Urinary bladder (tissue), 4 donors: ENCODE results near the gene DKKL1. TPM values are rescaled to one million over a fixed set of nuclear protein-coding genes. Genes with fewer than 3 reads are reported as not detected.

Experiments used
- DNase-seq: peaks from one replicate; pipeline ENCODE4 v3.0.0-alpha.2; 2015; ENCODE audit errors: extremely low spot score
- H3K27ac ChIP-seq: one replicate; pipeline ENCODE4 v1.5.1; 2013; ENCODE audit warnings: low read depth, mild to moderate bottlenecking, moderate library complexity
- H3K36me3 ChIP-seq: one replicate; pipeline ENCODE4 v1.6.1; 2013; ENCODE audit warnings: mild to moderate bottlenecking, moderate library complexity; ENCODE audit not compliant: insufficient read depth
- H3K4me1 ChIP-seq: one replicate; pipeline ENCODE4 v1.6.1; 2013; ENCODE audit warnings: mild to moderate bottlenecking, moderate library complexity; ENCODE audit not compliant: insufficient read depth
- H3K4me3 ChIP-seq: one replicate; pipeline ENCODE4 v1.5.1; 2013; ENCODE audit warnings: low read depth, low read length
- WGBS: extraction: QIAGEN DNeasy Blood & Tissue Kit; methylation state at CpG from one replicate; pipeline ENCODE4 v1.1.7; 2013; 5-methylcytosine and 5-hydroxymethylcytosine counted together
- polyA plus RNA-seq: library from polyadenylated mRNA; stranded (reverse); fragments of 200-250 nt; gene quantifications from one replicate; pipeline ENCODE4 v1.2.3, GENCODE V29; 2013
- total RNA-seq: library from RNA; depleted of rRNA; stranded (reverse); fragments of >200 nt; gene quantifications from one replicate; pipeline ENCODE4 v1.2.3, GENCODE V29; 2014
- donor health status: healthy with polysubstance abuse.
- donor health status: healthy.

The DKKL1 gene
- total and polyA plus RNA-seq, 2 donors: 0.46 TPM; not detected in 1

DNA sequence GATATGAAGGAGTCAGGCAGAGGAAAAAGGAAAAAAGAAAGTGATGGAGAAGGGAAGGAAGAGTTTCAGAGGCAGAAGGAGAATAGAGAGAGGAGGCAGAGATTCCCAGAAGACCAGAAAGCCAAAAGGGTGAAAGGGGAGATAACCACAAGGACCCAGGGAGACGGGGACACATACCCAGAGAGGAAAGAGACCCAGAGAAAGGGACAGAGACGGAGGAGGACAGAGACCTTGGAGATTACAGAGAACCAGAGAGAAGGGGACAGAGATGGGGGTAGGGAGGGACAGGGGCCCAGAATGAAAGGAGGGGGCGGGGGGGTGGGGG is 58.2 kb downstream of the DKKL1 start:
- H3K4me3 ChIP-seq: no peak overlapping the region
- H3K36me3 ChIP-seq: no peaks in the 10 kb centered on the region
- no peaks in the 10 kb centered on the region for H3K4me1 ChIP-seq
- H3K27ac ChIP-seq: no peak overlapping the region
- 25% methylated on average over 3 of the region's 3 CpGs for WGBS
- no peak for DNase-seq

DNA sequence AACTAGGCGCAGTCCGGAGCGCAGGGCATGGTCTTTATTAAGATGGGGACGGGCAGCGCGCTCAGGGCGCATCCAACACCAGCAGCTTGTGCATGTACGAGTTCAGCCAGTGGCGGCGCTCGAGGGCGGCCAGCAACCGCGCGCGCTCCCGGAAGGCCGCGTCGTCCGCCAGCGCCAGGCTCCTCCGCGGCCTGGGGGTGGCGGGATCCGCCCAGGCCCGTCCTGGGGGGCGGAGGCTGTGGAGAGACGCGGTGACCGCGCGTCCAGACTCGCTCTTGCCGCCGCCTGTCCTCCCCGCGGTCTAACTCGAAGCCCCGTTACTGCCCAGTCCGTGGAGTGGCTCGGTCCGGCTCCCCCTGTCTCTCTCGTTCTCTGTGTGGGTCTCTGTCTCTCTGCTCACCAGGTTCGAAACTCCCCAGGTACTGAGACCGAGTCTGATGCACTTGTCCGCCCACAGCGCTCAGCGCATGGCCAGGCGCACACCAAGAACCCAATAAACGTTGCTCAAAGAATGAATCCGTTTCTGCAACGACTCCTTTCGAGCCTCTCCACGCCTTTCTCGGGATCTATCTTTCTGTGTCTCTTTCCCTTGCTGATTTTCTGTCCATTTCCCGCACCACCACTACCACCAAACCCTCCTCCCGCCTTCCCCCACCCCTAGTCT is 58.9 kb downstream of the DKKL1 start:
- peak overlapping the region; percentile 3 for H3K4me3 ChIP-seq
- H3K4me1 ChIP-seq: no peaks in the 10 kb centered on the region
- DNase-seq: no peak
- WGBS: 2% methylated on average over 58 of the region's 58 CpGs
- H3K27ac ChIP-seq: no peak overlapping the region
- no peaks in the 10 kb centered on the region for H3K36me3 ChIP-seq

DNA sequence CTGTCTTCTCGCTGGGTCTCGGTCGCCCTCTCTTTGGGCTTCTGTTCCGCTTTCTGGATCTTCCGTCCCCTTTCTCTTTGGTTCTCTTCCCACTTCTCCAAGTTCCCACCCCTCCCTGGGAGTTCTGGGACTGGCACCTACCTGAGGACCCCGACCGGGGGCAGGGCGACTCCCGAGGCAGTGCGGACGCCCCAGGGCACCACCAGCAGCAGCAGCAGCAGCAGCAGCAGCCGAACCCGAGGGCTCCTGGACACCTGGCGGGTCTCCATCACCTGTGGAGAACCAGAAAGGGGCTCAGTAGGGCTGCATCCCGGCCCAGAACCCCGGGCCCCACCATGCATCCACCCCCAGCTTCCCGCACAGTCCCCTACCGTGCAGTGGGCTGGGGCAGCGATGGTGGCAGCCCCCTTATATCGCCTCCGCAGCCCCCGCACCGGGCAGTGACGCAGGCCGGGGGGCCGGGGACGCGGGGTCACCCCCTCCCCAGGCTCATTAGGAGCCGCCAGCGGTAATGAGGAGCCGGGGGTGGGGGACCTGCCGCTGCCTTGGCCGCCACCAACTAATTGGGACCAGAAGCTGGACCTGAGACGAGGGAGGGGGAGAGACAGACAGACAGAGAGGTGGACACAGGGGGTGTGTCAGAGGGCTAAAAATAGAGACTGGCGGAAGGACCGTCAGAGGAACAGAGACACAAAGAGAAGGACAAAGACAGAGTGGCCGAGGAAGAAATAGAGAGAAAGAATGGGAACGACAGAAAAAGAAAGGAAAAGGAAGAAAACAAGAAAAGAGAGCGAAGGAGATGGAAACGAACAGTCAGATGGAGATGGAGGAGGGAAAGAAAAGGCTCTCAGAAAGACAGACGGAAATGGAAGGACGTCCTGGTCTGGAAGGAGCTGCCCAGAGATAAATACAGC is 59.7 kb downstream of the DKKL1 start, which contains the start of gene PTH2:
TSS of gene PTH2 (minus strand) at position 371 of the 914 bp plus-strand sequence. CDS start at position 269, 102 bp downstream.
- Histone ChIP-seq H3K36me3 (no peaks in the 10 kb centered on the region), H3K4me3 (peak within 1 kb of the TSS; percentile 3), H3K4me1 (peaks cover 1% of the 10 kb centered on the region), H3K27ac (no peak within 1 kb of the TSS)
- no peak for DNase-seq
- WGBS: 6% methylated on average over 42 of the region's 42 CpGs

DNA sequence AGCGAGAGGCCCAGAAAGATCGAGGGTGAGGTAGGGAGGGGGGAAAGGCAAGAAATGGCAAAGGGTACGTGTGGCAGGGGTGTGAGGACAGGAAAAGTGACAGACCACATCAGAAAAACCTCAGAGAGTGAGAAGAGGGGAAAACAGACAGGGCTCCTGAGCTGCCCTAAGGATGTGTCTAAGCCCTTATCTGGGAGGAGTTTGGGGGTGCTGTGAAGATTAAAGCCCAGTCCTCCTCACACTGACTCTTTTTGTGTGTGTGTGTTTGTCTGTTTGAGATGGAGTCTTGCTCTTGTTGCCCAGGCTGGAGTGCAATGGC is 60.3 kb downstream of the DKKL1 start:
- 8% methylated on average over 3 of the region's 3 CpGs for WGBS
- Histone ChIP-seq H3K27ac (no peak overlapping the region), H3K36me3 (no peaks in the 10 kb centered on the region), H3K4me3 (no peak overlapping the region), H3K4me1 (peaks cover 1% of the 10 kb centered on the region)
- no peak for DNase-seq

Other genes starting within 250 kb of the DKKL1 start
- gene LIN7B, start 249.5 kb upstream of the DKKL1 start, total RNA-seq: 4.7 TPM
- gene LIN7B, start 249.5 kb upstream of the DKKL1 start, polyA plus RNA-seq: 18.5 TPM
- gene C19orf73, start 244.7 kb upstream of the DKKL1 start, total RNA-seq: not detected
- gene C19orf73, start 244.7 kb upstream of the DKKL1 start, polyA plus RNA-seq: 1.6 TPM
- 5.2 TPM for gene PPFIA3, start 244.3 kb upstream of the DKKL1 start, total RNA-seq
- gene PPFIA3, start 244.3 kb upstream of the DKKL1 start, polyA plus RNA-seq: 12.2 TPM
- 5.2 TPM for gene HRC, start 208.5 kb upstream of the DKKL1 start, total RNA-seq
- 3.8 TPM for gene HRC, start 208.5 kb upstream of the DKKL1 start, polyA plus RNA-seq
- 18.0 TPM for gene TRPM4, start 206.1 kb upstream of the DKKL1 start, total RNA-seq
- 18.8 TPM for gene TRPM4, start 206.1 kb upstream of the DKKL1 start, polyA plus RNA-seq
- gene SLC6A16, start 38.7 kb upstream of the DKKL1 start, total RNA-seq: 0.26 TPM
- 2.0 TPM for gene SLC6A16, start 38.7 kb upstream of the DKKL1 start, polyA plus RNA-seq
- gene CD37, start 28.5 kb upstream of the DKKL1 start, total RNA-seq: 6.5 TPM
- gene CD37, start 28.5 kb upstream of the DKKL1 start, polyA plus RNA-seq: 12.4 TPM
- 21.1 TPM for gene TEAD2, start 1.5 kb upstream of the DKKL1 start, total RNA-seq
- 54.8 TPM for gene TEAD2, start 1.5 kb upstream of the DKKL1 start, polyA plus RNA-seq
- not detected for gene KASH5, start 24.4 kb downstream of the DKKL1 start, total RNA-seq
- gene KASH5, start 24.4 kb downstream of the DKKL1 start, polyA plus RNA-seq: not detected
- gene PTH2, start 59.6 kb downstream of the DKKL1 start, total RNA-seq: not detected
- gene PTH2, start 59.6 kb downstream of the DKKL1 start, polyA plus RNA-seq: not detected
- gene GFY, start 61.5 kb downstream of the DKKL1 start, total RNA-seq: not detected
- gene GFY, start 61.5 kb downstream of the DKKL1 start, polyA plus RNA-seq: not detected
- gene SLC17A7, start 77.7 kb downstream of the DKKL1 start, total RNA-seq: 0.85 TPM
- gene SLC17A7, start 77.7 kb downstream of the DKKL1 start, polyA plus RNA-seq: 2.1 TPM
- gene PIH1D1, start 87.9 kb downstream of the DKKL1 start, total RNA-seq: 49.6 TPM
- 69.6 TPM for gene PIH1D1, start 87.9 kb downstream of the DKKL1 start, polyA plus RNA-seq
- 14.2 TPM for gene ALDH16A1, start 89.3 kb downstream of the DKKL1 start, total RNA-seq
- gene ALDH16A1, start 89.3 kb downstream of the DKKL1 start, polyA plus RNA-seq: 34.7 TPM
- 3.4 TPM for gene FLT3LG, start 110.3 kb downstream of the DKKL1 start, total RNA-seq
- 18.8 TPM for gene FLT3LG, start 110.3 kb downstream of the DKKL1 start, polyA plus RNA-seq
- gene RPL13A, start 123.7 kb downstream of the DKKL1 start, total RNA-seq: 2,198 TPM
- 3,726 TPM for gene RPL13A, start 123.7 kb downstream of the DKKL1 start, polyA plus RNA-seq
- 1,853 TPM for gene RPS11, start 132.6 kb downstream of the DKKL1 start, total RNA-seq
- 3,946 TPM for gene RPS11, start 132.6 kb downstream of the DKKL1 start, polyA plus RNA-seq
- gene FCGRT, start 148.8 kb downstream of the DKKL1 start, total RNA-seq: 118 TPM
- gene FCGRT, start 148.8 kb downstream of the DKKL1 start, polyA plus RNA-seq: 200 TPM
- 50.2 TPM for gene RCN3, start 164.1 kb downstream of the DKKL1 start, total RNA-seq
- gene RCN3, start 164.1 kb downstream of the DKKL1 start, polyA plus RNA-seq: 31.2 TPM
- gene NOSIP, start 216.7 kb downstream of the DKKL1 start, total RNA-seq: 33.0 TPM
- 67.2 TPM for gene NOSIP, start 216.7 kb downstream of the DKKL1 start, polyA plus RNA-seq
- 1.6 TPM for gene PRRG2, start 217.4 kb downstream of the DKKL1 start, total RNA-seq
- gene PRRG2, start 217.4 kb downstream of the DKKL1 start, polyA plus RNA-seq: 3.6 TPM
- gene PRR12, start 227.3 kb downstream of the DKKL1 start, total RNA-seq: 4.2 TPM
- 20.3 TPM for gene PRR12, start 227.3 kb downstream of the DKKL1 start, polyA plus RNA-seq